ENCODE measurements around the gene KRT84.

DNA sequence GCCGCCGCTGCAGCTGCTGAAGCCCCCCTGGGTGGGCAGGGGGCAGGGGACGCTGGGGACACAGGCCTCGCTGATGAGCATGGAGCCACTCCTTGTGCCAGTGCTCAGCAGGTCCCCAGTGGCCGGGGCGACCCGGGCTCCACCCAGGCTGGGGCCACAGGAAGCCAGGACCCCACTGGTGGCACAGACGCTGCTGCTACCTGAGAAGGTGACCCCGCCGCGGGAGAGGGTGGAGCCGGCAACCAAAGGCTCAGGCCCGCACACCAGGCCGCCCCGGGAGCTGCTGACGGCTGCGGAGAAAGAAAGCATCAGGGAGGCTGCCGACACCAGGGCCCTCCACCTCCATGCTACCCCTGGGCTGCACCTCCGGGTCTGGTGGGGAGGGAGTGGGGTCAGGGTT is 7.4 kb downstream of the KRT84 start:
- TF ChIP-seq, protein P1, sequence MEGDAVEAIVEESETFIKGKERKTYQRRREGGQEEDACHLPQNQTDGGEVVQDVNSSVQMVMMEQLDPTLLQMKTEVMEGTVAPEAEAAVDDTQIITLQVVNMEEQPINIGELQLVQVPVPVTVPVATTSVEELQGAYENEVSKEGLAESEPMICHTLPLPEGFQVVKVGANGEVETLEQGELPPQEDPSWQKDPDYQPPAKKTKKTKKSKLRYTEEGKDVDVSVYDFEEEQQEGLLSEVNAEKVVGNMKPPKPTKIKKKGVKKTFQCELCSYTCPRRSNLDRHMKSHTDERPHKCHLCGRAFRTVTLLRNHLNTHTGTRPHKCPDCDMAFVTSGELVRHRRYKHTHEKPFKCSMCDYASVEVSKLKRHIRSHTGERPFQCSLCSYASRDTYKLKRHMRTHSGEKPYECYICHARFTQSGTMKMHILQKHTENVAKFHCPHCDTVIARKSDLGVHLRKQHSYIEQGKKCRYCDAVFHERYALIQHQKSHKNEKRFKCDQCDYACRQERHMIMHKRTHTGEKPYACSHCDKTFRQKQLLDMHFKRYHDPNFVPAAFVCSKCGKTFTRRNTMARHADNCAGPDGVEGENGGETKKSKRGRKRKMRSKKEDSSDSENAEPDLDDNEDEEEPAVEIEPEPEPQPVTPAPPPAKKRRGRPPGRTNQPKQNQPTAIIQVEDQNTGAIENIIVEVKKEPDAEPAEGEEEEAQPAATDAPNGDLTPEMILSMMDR (conservative IDR thresholded peaks at IDR 0.05): no peak
- TF ChIP-seq EZH2 (IDR thresholded peaks at IDR 0.05; ENCODE audit: low read depth): no peak
